HEK293 (cell line): ENCODE data around the gene PRKCZ.
"Not testable (repeated sequence)": the region's sequence is repeated elsewhere in the genome, so short reads cannot be mapped to it uniquely, and the experiment has no call there.

Source experiments
- CTCF ChIA-PET: fragments of 350-600 bp; formaldehyde crosslinking; extraction: SDS; loops from one replicate; lab custom pipeline; 2021; ENCODE audit warnings: antibody characterized with exemption; lab: Yijun Ruan, JAX
- POLR2A ChIA-PET: fragments of 300-600 bp; formaldehyde crosslinking; extraction: SDS; loops from one replicate; lab custom pipeline; 2020; ENCODE audit warnings: antibody characterized with exemption, inconsistent platforms; lab: Yijun Ruan, JAX
- H3K27ac ChIP-seq: fragments of 200-500 bp; sonication (Bioruptor generic); 2 replicates; pipeline ENCODE4 v1.5.1; 2014; ENCODE audit warnings: low read depth, low read length, control low read depth, inconsistent platforms; ENCODE audit errors: extremely low read depth
- H3K36me3 ChIP-seq, 2 experiments: fragments of 200-500 bp in 1 of 2; sonication (Bioruptor generic) in 1 of 2; 1 replicate in 1 of 2; 2 replicates in 1 of 2; pipeline ENCODE4 v1.5.1; 2014 to 2017; ENCODE audit warnings: inconsistent platforms in 2 of 2, low read length in 2 of 2; ENCODE audit not compliant: control insufficient read depth in 2 of 2, insufficient read depth in 1 of 2
- H3K4me1 ChIP-seq: fragments of 200-500 bp; sonication (Bioruptor generic); 2 replicates; pipeline ENCODE4 v1.5.1; 2014; ENCODE audit warnings: mild to moderate bottlenecking, low read length, inconsistent platforms; ENCODE audit not compliant: control insufficient read depth, insufficient read depth
- H3K4me3 ChIP-seq: 2 replicates; pipeline ENCODE4 v1.5.1; 2011; ENCODE audit warnings: low read depth, mild to moderate bottlenecking, control low read depth, low read length, moderate library complexity
- H3K9me3 ChIP-seq: fragments of 200-500 bp; sonication (Bioruptor generic); 2 replicates; pipeline ENCODE4 v1.5.1; 2014; ENCODE audit warnings: low read depth, low read length, inconsistent platforms; ENCODE audit not compliant: control insufficient read depth, insufficient read depth
- ELK4 ChIP-seq: IDR thresholded peaks from 2 replicates; pipeline ENCODE4 v1.6.1; 2011; ENCODE audit warnings: mild to moderate bottlenecking, low read depth, low read length, borderline replicate concordance
- GFI1B ChIP-seq: fragments of 450-650 bp; formaldehyde crosslinking; IDR thresholded peaks from 2 replicates; pipeline ENCODE4 v1.5.1; 2016; ENCODE audit warnings: missing biosample characterization, missing genetic modification characterization
- GLIS1 ChIP-seq: fragments of 450-650 bp; formaldehyde crosslinking; IDR thresholded peaks from 2 replicates; pipeline ENCODE4 v1.5.1; 2016; ENCODE audit warnings: missing biosample characterization, missing genetic modification characterization
- KLF1 ChIP-seq: fragments of 450-650 bp; formaldehyde crosslinking; IDR thresholded peaks from 2 replicates; pipeline ENCODE4 v1.5.1; 2016; ENCODE audit warnings: missing biosample characterization, missing genetic modification characterization
- KLF16 ChIP-seq: fragments of 450-650 bp; formaldehyde crosslinking; IDR thresholded peaks from 2 replicates; pipeline ENCODE4 v1.5.1; 2017; ENCODE audit warnings: missing biosample characterization, missing genetic modification characterization
- PBX3 ChIP-seq: sonication (generic); formaldehyde crosslinking; IDR thresholded peaks from 2 replicates; pipeline ENCODE4 v1.8.1; 2022; ENCODE audit warnings: mild to moderate bottlenecking, moderate library complexity, missing genetic modification reagents
- REPIN1 ChIP-seq: fragments of 450-650 bp; formaldehyde crosslinking; IDR thresholded peaks from 2 replicates; pipeline ENCODE4 v1.5.1; 2017; ENCODE audit warnings: missing biosample characterization, missing genetic modification characterization, low read depth
- SCRT1 ChIP-seq: fragments of 450-650 bp; formaldehyde crosslinking; IDR thresholded peaks from 2 replicates; pipeline ENCODE4 v1.5.1; 2016; ENCODE audit warnings: missing biosample characterization, missing genetic modification characterization, borderline replicate concordance
- ZBTB20 ChIP-seq: fragments of 450-650 bp; formaldehyde crosslinking; IDR thresholded peaks from 2 replicates; pipeline ENCODE4 v1.5.1; 2016; ENCODE audit warnings: missing biosample characterization, missing genetic modification characterization
- ZNF112 ChIP-seq: fragments of 450-650 bp; formaldehyde crosslinking; IDR thresholded peaks from 2 replicates; pipeline ENCODE4 v1.5.0; 2017; ENCODE audit warnings: missing biosample characterization, missing genetic modification characterization
- ZNF16 ChIP-seq: fragments of 450-650 bp; formaldehyde crosslinking; IDR thresholded peaks from 2 replicates; pipeline ENCODE4 v1.5.1; 2016; ENCODE audit warnings: low read depth, missing biosample characterization, missing genetic modification characterization
- ZNF2 ChIP-seq: fragments of 450-650 bp; formaldehyde crosslinking; IDR thresholded peaks from 2 replicates; pipeline ENCODE4 v1.5.1; 2016; ENCODE audit warnings: missing biosample characterization, missing genetic modification characterization
- ZNF202 ChIP-seq: fragments of 450-650 bp; formaldehyde crosslinking; IDR thresholded peaks from 2 replicates; pipeline ENCODE4 v1.5.1; 2016; ENCODE audit warnings: missing biosample characterization, missing genetic modification characterization, borderline replicate concordance
- ZNF223 ChIP-seq: fragments of 450-650 bp; formaldehyde crosslinking; IDR thresholded peaks from 2 replicates; pipeline ENCODE4 v1.5.1; 2016; ENCODE audit warnings: missing biosample characterization, missing genetic modification characterization
- ZNF292 ChIP-seq: fragments of 450-650 bp; formaldehyde crosslinking; IDR thresholded peaks from 2 replicates; pipeline ENCODE4 v1.5.1; 2016; ENCODE audit warnings: low read depth, missing biosample characterization, missing genetic modification characterization, borderline replicate concordance
- ZNF335 ChIP-seq: fragments of 450-650 bp; formaldehyde crosslinking; conservative IDR thresholded peaks from 2 replicates; pipeline ENCODE4 v1.5.1; 2016; ENCODE audit warnings: missing biosample characterization, missing genetic modification characterization
- ZNF350 ChIP-seq: fragments of 450-650 bp; formaldehyde crosslinking; IDR thresholded peaks from 2 replicates; pipeline ENCODE4 v1.5.0; 2017; ENCODE audit warnings: missing biosample characterization, mild to moderate bottlenecking, missing genetic modification characterization
- ZNF37A ChIP-seq: fragments of 450-650 bp; IDR thresholded peaks from 2 replicates; pipeline ENCODE4 v1.5.1; 2018; ENCODE audit warnings: missing biosample characterization, missing genetic modification characterization
- ZNF394 ChIP-seq: fragments of 450-650 bp; formaldehyde crosslinking; IDR thresholded peaks from 2 replicates; pipeline ENCODE4 v1.5.1; 2016; ENCODE audit warnings: missing biosample characterization, missing genetic modification characterization, mild to moderate bottlenecking, moderate library complexity, borderline replicate concordance
- ZNF449 ChIP-seq: fragments of 450-650 bp; formaldehyde crosslinking; IDR thresholded peaks from 2 replicates; pipeline ENCODE4 v1.5.1; 2017; ENCODE audit warnings: missing biosample characterization, mild to moderate bottlenecking, missing genetic modification characterization, moderate library complexity
- ZNF48 ChIP-seq: fragments of 450-650 bp; formaldehyde crosslinking; IDR thresholded peaks from 2 replicates; pipeline ENCODE4 v1.5.1; 2016; ENCODE audit warnings: missing biosample characterization, missing genetic modification characterization
- ZNF501 ChIP-seq: fragments of 450-650 bp; formaldehyde crosslinking; IDR thresholded peaks from 2 replicates; pipeline ENCODE4 v1.5.1; 2016; ENCODE audit warnings: missing biosample characterization, missing genetic modification characterization
- ZNF571 ChIP-seq: fragments of 450-650 bp; formaldehyde crosslinking; IDR thresholded peaks from 2 replicates; pipeline ENCODE4 v1.5.0; 2017; ENCODE audit warnings: missing biosample characterization, missing genetic modification characterization
- ZNF623 ChIP-seq: fragments of 450-650 bp; formaldehyde crosslinking; IDR thresholded peaks from 2 replicates; pipeline ENCODE4 v1.5.1; 2016; ENCODE audit warnings: missing biosample characterization, missing genetic modification characterization
- ZNF654 ChIP-seq: fragments of 450-650 bp; formaldehyde crosslinking; IDR thresholded peaks from 2 replicates; pipeline ENCODE4 v1.5.1; 2016; ENCODE audit warnings: low read depth, missing biosample characterization, missing genetic modification characterization
- ZNF747 ChIP-seq: fragments of 450-650 bp; formaldehyde crosslinking; IDR thresholded peaks from 2 replicates; pipeline ENCODE4 v1.5.1; 2016; ENCODE audit warnings: missing biosample characterization, missing genetic modification characterization

Gene PRKCZ

GRCh38 chr1:2119886-2120285 is 69.7 kb downstream of the PRKCZ start:
- H3K4me1 ChIP-seq: no peaks in the 10 kb centered on the region
- no peaks in the 10 kb centered on the region for H3K36me3 ChIP-seq
- POLR2A ChIA-PET: no interaction called here
- no peak overlapping the region for H3K4me3 ChIP-seq
- H3K27ac ChIP-seq: no peak overlapping the region
- no peaks in the 10 kb centered on the region for H3K9me3 ChIP-seq
- TF ChIP-seq SCRT1 (tag by site-specific recombination): no peak
- TF ChIP-seq ZNF571 (tag by site-specific recombination): no peak
- no peak for TF ChIP-seq ZNF16
- CTCF ChIA-PET: interaction anchor here (0.7 kb wide), 1 partner anchor 16 kb away, joined by 3 read pairs; no protein-coding TSS in a partner anchor

- CTCF ChIA-PET: no interaction called here
- Histone ChIP-seq H3K36me3 (no peaks in the 10 kb centered on the region), H3K4me1 (no peaks in the 10 kb centered on the region), H3K4me3 (no peak overlapping the region), H3K9me3 (no peaks in the 10 kb centered on the region)
- TF ChIP-seq ZNF501 (tag by site-specific recombination) (no peak), ZNF571 (tag by site-specific recombination) (no peak), ELK4 (no peak), ZNF112 (tag by site-specific recombination) (no peak), GFI1B (no peak), REPIN1 (tag by site-specific recombination) (no peak), ZNF394 (tag by site-specific recombination) (no peak), ZNF747 (tag by site-specific recombination) (no peak), PBX3 (CRISPR knock-in tag) (no peak), ZNF654 (no peak)
- TF ChIP-seq, all 188 proteins: peak for 0
- H3K27ac ChIP-seq: no peak overlapping the region
- POLR2A ChIA-PET: no interaction called here
Observed at GRCh38 chr1:2121101-2121691, 71.0 kb downstream of the PRKCZ start.

- CTCF ChIA-PET, H3K4me3 ChIP-seq, H3K27ac ChIP-seq, H3K4me1 ChIP-seq, H3K9me3 ChIP-seq, POLR2A ChIA-PET, H3K36me3 ChIP-seq: not testable (repeated sequence)
Observed at GRCh38 chr1:2121794-2122193, 71.6 kb downstream of the PRKCZ start.

- Histone ChIP-seq H3K9me3 (no peaks in the 10 kb centered on the region), H3K4me1 (no peaks in the 10 kb centered on the region), H3K36me3 (no peaks in the 10 kb centered on the region), H3K4me3 (no peak overlapping the region), H3K27ac (no peak overlapping the region)
- ChIA-PET CTCF (no interaction called here), POLR2A (no interaction called here)
- TF ChIP-seq KLF16 (tag by site-specific recombination) (no peak), ZNF449 (tag by site-specific recombination) (no peak), ZNF623 (tag by site-specific recombination) (no peak), ZNF223 (no peak), ZNF292 (tag by site-specific recombination) (no peak), ZNF37A (tag by site-specific recombination) (no peak), ZNF335 (tag by site-specific recombination) (no peak), ZNF350 (no peak), ZNF2 (tag by site-specific recombination) (no peak), GLIS1 (tag by site-specific recombination) (no peak), KLF1 (tag by site-specific recombination) (no peak), ZNF48 (tag by site-specific recombination) (no peak), ZBTB20 (tag by site-specific recombination) (no peak), REPIN1 (tag by site-specific recombination) (no peak), ZNF202 (no peak)
Observed at GRCh38 chr1:2124446-2125198, 74.4 kb downstream of the PRKCZ start.
